Upper lobe of left lung (tissue), 6 donors: ENCODE data around the gene ST6GALNAC1. TPM values are rescaled to one million over a fixed set of nuclear protein-coding genes. Genes with fewer than 3 reads are reported as not detected.

Experiments used
- ATAC-seq, 2 donors: fragments of 200-7000 bp; cut with Tn5 transposase; one replicate each; pipeline ENCODE4 v1.9.1; 2022; ENCODE audit warnings: mild to moderate bottlenecking in 2 of 2, moderate library complexity in 2 of 2; ENCODE audit not compliant: low FRiP score in 2 of 2
- DNase-seq, 2 donors: peaks; one replicate each; pipeline ENCODE4 v3.0.0-alpha.2; 2019 to 2020
- H3K27ac ChIP-seq, 4 donors: fragments of 200-600 bp; sonication (generic); one replicate each; pipeline ENCODE4 v1.5.1; 2016 to 2019
- H3K27me3 ChIP-seq, 4 donors: fragments of 200-600 bp; sonication (generic); one replicate each; pipeline ENCODE4 v1.5.1; 2017 to 2019
- H3K36me3 ChIP-seq, 4 donors: fragments of 200-600 bp; sonication (generic); one replicate each; pipeline ENCODE4 v1.5.1; 2016 to 2019
- H3K4me1 ChIP-seq, 4 donors: fragments of 200-600 bp; sonication (generic); one replicate each; pipeline ENCODE4 v1.5.1; 2018 to 2019
- H3K4me3 ChIP-seq, 4 donors: fragments of 200-600 bp; sonication (generic); one replicate each; pipeline ENCODE4 v1.5.1; 2017 to 2019; ENCODE audit warnings: mild to moderate bottlenecking in 2 of 4, moderate library complexity in 1 of 4
- H3K9me3 ChIP-seq, 4 donors: fragments of 200-600 bp; sonication (generic); one replicate each; pipeline ENCODE4 v1.5.1; 2018 to 2019
- EP300 ChIP-seq, 4 donors: sonication (generic); formaldehyde crosslinking; IDR thresholded peaks; one replicate each; pipeline ENCODE4 v1.5.1; 2017; ENCODE audit warnings: antibody characterized with exemption in 4 of 4, control low read depth in 2 of 4
- POLR2A ChIP-seq, 4 donors: fragments of 450-650 bp; IDR thresholded peaks; one replicate each; pipeline ENCODE4 v1.5.1; 2016 to 2017; ENCODE audit warnings: antibody characterized with exemption in 4 of 4, mild to moderate bottlenecking in 2 of 4
- POLR2AphosphoS5 ChIP-seq, 2 donors: sonication (generic); formaldehyde crosslinking; IDR thresholded peaks; one replicate each; pipeline ENCODE4 v1.5.1; 2017; ENCODE audit warnings: antibody characterized with exemption in 2 of 2
- WGBS, 2 donors: methylation state at CpG; one replicate each; pipeline ENCODE4 v1.1.5; 2017 to 2018; 5-methylcytosine and 5-hydroxymethylcytosine counted together
- total RNA-seq, 6 donors: library from RNA; depleted of rRNA in 4 of 6; stranded (reverse); fragments of >200 nt in 4 of 6; gene quantifications; one replicate each; pipeline versions ENCODE4 v1.1.0 to v1.2.1, GENCODE V29; 2016 to 2021
- TF ChIP-seq, protein P1 (sequence below), 6 experiments: fragments of 450-650 bp in 4 of 6; fragments of 200-600 bp in 2 of 6; sonication (generic) in 2 of 6; IDR thresholded peaks; one replicate each; pipeline ENCODE4 v1.5.1; 2016 to 2019; ENCODE audit warnings: antibody characterized with exemption in 6 of 6
- donor health status: DM: no; HTN: no; CAD: no; lungs with moderate emphysema.
- donor health status: DM: no; HTN: yes; CAD: no; lungs with severe emphysema.

Gene ST6GALNAC1
- total RNA-seq, 6 donors from 2014 or later = 8.3 to 20.4 (median 19.1) TPM

DNA sequence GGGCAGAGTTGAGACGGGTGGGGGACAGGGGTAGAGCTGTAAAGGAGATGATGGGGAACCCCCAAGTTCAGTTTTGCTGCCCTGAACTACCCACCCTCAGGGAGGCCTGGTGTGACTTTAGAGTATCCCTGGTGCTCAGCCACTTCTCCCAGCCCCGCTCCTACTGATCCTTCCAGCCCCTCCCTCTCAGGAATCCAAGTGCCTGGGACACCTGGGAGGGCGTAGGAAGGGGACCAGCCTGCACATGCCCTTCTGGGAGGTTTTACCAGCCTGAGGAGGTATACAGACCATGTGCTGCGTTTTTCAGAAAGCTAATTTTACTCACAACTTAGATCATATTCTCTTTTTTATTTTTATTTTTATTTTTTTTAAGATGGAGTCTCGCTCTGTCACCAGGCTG is 62.0 kb downstream of the ST6GALNAC1 start:
- no peak overlapping the region for H3K27ac ChIP-seq
- DNase-seq (no peak), ATAC-seq (no peak)
- no peak overlapping the region for H3K4me3 ChIP-seq
- H3K9me3 ChIP-seq = no peaks in the 10 kb centered on the region
- peaks cover 0 to 3% (median 0%) of the 10 kb centered on the region in 4 donors for H3K27me3 ChIP-seq
- no peaks in the 10 kb centered on the region for H3K36me3 ChIP-seq
- 85 to 94% methylated on average over 5 of the region's 5 CpGs for WGBS, 2 donors
- H3K4me1 ChIP-seq = peaks cover 7 to 25% (median 12%) of the 10 kb centered on the region in 4 donors
- TF ChIP-seq, protein P1, sequence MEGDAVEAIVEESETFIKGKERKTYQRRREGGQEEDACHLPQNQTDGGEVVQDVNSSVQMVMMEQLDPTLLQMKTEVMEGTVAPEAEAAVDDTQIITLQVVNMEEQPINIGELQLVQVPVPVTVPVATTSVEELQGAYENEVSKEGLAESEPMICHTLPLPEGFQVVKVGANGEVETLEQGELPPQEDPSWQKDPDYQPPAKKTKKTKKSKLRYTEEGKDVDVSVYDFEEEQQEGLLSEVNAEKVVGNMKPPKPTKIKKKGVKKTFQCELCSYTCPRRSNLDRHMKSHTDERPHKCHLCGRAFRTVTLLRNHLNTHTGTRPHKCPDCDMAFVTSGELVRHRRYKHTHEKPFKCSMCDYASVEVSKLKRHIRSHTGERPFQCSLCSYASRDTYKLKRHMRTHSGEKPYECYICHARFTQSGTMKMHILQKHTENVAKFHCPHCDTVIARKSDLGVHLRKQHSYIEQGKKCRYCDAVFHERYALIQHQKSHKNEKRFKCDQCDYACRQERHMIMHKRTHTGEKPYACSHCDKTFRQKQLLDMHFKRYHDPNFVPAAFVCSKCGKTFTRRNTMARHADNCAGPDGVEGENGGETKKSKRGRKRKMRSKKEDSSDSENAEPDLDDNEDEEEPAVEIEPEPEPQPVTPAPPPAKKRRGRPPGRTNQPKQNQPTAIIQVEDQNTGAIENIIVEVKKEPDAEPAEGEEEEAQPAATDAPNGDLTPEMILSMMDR (IDR thresholded peaks at IDR 0.05) = no peak
- no peak for TF ChIP-seq POLR2A (IDR thresholded peaks at IDR 0.05)
- no peak for TF ChIP-seq EP300 (IDR thresholded peaks at IDR 0.05)
- TF ChIP-seq POLR2AphosphoS5 (IDR thresholded peaks at IDR 0.05) = no peak

DNA sequence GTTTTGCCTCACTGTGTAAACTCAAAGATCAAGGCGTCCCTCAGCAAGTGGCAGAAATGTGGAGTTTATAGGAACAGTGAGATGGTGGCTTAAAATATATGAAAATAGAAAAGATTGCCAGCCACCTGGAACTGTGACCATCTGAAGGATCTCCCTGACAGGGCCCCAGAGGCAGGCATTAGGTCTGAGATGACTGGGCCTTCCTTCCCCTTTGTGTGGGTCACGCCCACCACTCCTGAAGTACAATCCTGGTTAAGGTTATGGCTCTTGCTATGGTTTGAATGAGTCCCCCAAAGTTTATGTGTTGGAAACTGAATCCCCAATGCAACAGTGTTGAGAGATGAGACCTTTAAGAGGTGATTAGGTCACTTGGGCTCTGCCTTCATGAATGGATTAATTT is 64.3 kb downstream of the ST6GALNAC1 start:
- Histone ChIP-seq H3K27me3 (no peaks in the 10 kb centered on the region), H3K4me1 (peaks cover 0 to 3% (median 0%) of the 10 kb centered on the region in 4 donors), H3K36me3 (no peaks in the 10 kb centered on the region), H3K27ac (peak overlapping the region in 1 of 4 donors; percentile 11), H3K4me3 (no peak overlapping the region), H3K9me3 (no peaks in the 10 kb centered on the region)
- no peak for ATAC-seq
- no peak for DNase-seq
- TF ChIP-seq POLR2AphosphoS5 (IDR thresholded peaks at IDR 0.05) (no peak), POLR2A (IDR thresholded peaks at IDR 0.05) (no peak), EP300 (IDR thresholded peaks at IDR 0.05) (no peak)
- TF ChIP-seq, protein P1 (IDR thresholded peaks at IDR 0.05) = no peak
- 85 to 88% methylated on average over 2 of the region's 2 CpGs for WGBS, 2 donors

DNA sequence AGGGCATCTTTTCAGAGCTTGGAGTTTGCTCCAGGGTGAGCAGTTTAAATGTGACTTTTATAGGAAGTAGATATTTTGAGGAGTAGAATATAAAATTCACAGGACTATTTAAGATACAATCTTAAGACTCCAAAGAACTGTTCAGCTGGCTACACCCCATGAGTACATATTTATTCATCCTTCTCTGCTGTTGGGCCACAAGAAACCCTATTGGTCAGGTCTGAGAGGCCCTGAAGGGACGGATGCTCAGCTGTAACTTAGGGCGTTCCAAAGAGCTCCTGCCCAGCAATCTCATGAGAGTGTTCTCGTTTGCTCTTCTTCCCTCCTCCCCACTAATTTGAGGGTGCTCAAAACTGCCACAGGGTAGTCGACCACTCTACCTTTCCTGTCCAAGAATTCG is 65.2 kb downstream of the ST6GALNAC1 start:
- TF ChIP-seq, protein P1 (IDR thresholded peaks at IDR 0.05) = no peak
- no peak for TF ChIP-seq EP300 (IDR thresholded peaks at IDR 0.05)
- TF ChIP-seq POLR2A (IDR thresholded peaks at IDR 0.05) = no peak
- TF ChIP-seq POLR2AphosphoS5 (IDR thresholded peaks at IDR 0.05) = no peak

GRCh38 chr17:76577876-76578275 is 65.7 kb downstream of the ST6GALNAC1 start:
- peak overlapping the region in 1 of 4 donors; percentile 35 for H3K27ac ChIP-seq
- 77 to 93% methylated on average over 7 of the region's 7 CpGs for WGBS, 2 donors

More for the DNA sequence above, 65.2 kb downstream of the ST6GALNAC1 start:
- Histone ChIP-seq H3K4me3 (no peak overlapping the region), H3K9me3 (no peaks in the 10 kb centered on the region), H3K36me3 (no peaks in the 10 kb centered on the region), H3K4me1 (no peaks in the 10 kb centered on the region), H3K27ac (peak overlapping the region in 1 of 4 donors; percentile 35), H3K27me3 (no peaks in the 10 kb centered on the region)
- ATAC-seq (peak in 1 of 2 donors; percentile 52), DNase-seq (peak in 1 of 2 donors; percentile 45)
- 54 to 58% methylated on average over 5 of the region's 5 CpGs for WGBS, 2 donors

More at GRCh38 chr17:76577876-76578275, 65.7 kb downstream of the ST6GALNAC1 start:
- Histone ChIP-seq H3K4me1 (no peaks in the 10 kb centered on the region), H3K36me3 (no peaks in the 10 kb centered on the region), H3K27me3 (no peaks in the 10 kb centered on the region), H3K4me3 (no peak overlapping the region), H3K9me3 (no peaks in the 10 kb centered on the region)
- TF ChIP-seq POLR2AphosphoS5 (IDR thresholded peaks at IDR 0.05) (no peak), POLR2A (IDR thresholded peaks at IDR 0.05) (no peak), EP300 (IDR thresholded peaks at IDR 0.05) (no peak)
- TF ChIP-seq, protein P1 (IDR thresholded peaks at IDR 0.05) = no peak
- DNase-seq = no peak
- ATAC-seq = no peak
